Measurements from ENCODE around the gene NAV2.
"Not testable (repeated sequence)": the region's sequence is repeated elsewhere in the genome, so short reads cannot be mapped to it uniquely, and the experiment has no call there.

The NAV2 gene

DNA sequence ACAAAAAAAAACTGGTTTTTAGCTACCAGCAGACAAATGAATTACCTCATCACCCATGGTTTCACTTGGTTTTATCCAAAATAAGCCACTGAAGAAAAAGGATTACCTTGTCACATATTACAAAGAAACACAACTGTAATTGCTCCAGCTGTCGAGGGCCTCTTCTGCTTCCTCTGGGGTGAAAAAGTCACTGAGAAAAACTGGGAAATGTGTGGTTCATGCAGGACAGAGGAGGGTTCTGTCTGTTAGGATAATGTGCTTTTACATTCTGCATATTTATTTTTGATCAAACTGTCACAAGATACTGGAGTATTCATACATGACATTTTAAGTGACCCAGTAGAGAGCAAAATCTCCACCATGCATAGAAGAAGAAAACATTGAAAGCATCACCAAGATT is 211.7 kb downstream of the NAV2 start:
- no peak for DNase-seq (ENCODE audit: low read depth)
- H3K4me3 ChIP-seq (ENCODE audit: low read length): no peak overlapping the region
- no peak for TF ChIP-seq CTCF (conservative IDR thresholded peaks at IDR 0.05; ENCODE audit: low read length)

- no peak overlapping the region for H3K4me3 ChIP-seq (ENCODE audit: low read length)
- no peak for DNase-seq (ENCODE audit: low read depth)
- TF ChIP-seq CTCF (conservative IDR thresholded peaks at IDR 0.05; ENCODE audit: low read length): no peak
These were observed 212.1 kb downstream of the NAV2 start for GRCh38 chr11:19924716-19925115.

DNA sequence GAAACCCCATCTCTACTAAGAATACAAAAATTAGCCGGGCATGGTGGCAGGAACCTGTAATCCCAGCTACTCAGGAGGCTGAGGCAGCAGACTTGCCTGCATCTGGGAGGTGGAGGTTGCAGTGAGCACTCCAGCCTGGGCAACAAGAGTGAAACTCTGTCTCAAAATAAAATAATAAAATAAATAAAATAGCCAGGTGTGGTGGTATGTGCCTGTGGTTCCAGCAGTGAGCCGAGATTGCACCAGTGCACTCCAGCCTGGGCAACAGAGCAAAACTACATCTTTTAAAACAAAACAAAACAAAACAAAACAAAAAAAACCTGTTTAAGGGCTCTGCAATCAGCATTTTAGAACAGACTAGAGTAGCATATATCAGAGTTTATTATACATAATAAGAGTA is 214.8 kb downstream of the NAV2 start:
- not testable (repeated sequence) for H3K4me3 ChIP-seq (ENCODE audit: low read length); DNase-seq (ENCODE audit: low read depth)

DNA sequence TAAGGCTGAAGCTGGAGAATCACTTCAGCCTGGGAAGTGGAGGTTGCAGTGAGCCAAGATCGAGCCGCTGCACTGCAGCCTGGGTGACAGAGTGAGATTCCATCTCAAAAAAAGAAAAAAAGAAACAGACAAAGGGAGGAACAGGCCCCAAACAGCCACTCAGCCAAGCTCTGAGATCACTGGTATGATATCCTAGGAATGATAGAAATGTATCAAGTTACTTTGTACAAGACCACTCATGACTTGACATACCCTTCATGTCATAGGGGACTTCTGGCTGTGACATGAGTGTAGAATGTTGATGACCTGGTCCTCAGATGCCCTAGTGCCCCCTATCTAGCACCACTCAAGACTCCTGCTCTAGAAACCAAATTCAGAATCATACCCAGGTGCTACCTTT is 216.5 kb downstream of the NAV2 start:
- H3K4me3 ChIP-seq (ENCODE audit: low read length): no peak overlapping the region
- TF ChIP-seq CTCF (conservative IDR thresholded peaks at IDR 0.05; ENCODE audit: low read length): no peak
- peak; percentile 55 for DNase-seq (ENCODE audit: low read depth)

DNA sequence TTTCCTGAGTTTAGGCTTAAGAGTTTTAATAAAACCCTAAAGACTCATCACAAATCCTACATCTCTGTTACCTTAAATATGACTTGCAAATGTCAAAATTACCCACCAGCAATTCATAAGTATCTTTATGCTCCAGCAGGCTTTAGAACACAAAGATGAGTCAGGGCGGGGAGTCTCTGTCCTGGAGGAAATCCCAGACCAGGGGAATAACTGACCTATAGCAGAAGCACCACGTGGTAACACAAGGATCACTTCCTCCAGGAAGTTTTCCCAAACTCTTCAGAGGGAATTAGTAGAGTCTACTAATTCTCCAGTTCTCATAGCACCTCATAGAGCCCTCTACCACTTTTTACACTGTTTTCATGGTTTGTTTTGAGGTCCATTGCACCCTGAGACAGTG is 217.0 kb downstream of the NAV2 start:
- peak; percentile 25 for DNase-seq (ENCODE audit: low read depth)
- H3K4me3 ChIP-seq (ENCODE audit: low read length): no peak overlapping the region
- TF ChIP-seq CTCF (conservative IDR thresholded peaks at IDR 0.05; ENCODE audit: low read length): no peak

GRCh38 chr11:19931141-19931770 is 218.6 kb downstream of the NAV2 start:
- TF ChIP-seq CTCF (conservative IDR thresholded peaks at IDR 0.05; ENCODE audit: low read length): no peak
- DNase-seq (ENCODE audit: low read depth): peak; percentile 85
- peak overlapping the region; percentile 46 for H3K4me3 ChIP-seq (ENCODE audit: low read length)

- TF ChIP-seq CTCF (conservative IDR thresholded peaks at IDR 0.05; ENCODE audit: low read length): no peak
- H3K4me3 ChIP-seq (ENCODE audit: low read length): peak overlapping the region; percentile 46
These were observed 219.2 kb downstream of the NAV2 start for GRCh38 chr11:19931771-19932369.

More at GRCh38 chr11:19931771-19932369, 219.2 kb downstream of the NAV2 start:
- no peak for DNase-seq (ENCODE audit: low read depth)
